GM12864 (cell line): ENCODE data around the gene AMPH.

Source experiments
- DNase-seq: peaks from one replicate; pipeline ENCODE4 v3.0.0-alpha.2; 2011; ENCODE audit warnings: low read depth
- H3K4me3 ChIP-seq: 2 replicates; pipeline ENCODE4 v1.5.1; 2011; ENCODE audit warnings: mild to moderate bottlenecking, low read depth, low read length, control low read depth
- TF ChIP-seq, protein P1 (sequence below): IDR thresholded peaks from 2 replicates; pipeline ENCODE4 v1.5.1; 2011; ENCODE audit warnings: low read depth, mild to moderate bottlenecking, moderate library complexity, low read length, control low read depth, inconsistent platforms; ENCODE audit errors: missing control alignments

AMPH gene

DNA sequence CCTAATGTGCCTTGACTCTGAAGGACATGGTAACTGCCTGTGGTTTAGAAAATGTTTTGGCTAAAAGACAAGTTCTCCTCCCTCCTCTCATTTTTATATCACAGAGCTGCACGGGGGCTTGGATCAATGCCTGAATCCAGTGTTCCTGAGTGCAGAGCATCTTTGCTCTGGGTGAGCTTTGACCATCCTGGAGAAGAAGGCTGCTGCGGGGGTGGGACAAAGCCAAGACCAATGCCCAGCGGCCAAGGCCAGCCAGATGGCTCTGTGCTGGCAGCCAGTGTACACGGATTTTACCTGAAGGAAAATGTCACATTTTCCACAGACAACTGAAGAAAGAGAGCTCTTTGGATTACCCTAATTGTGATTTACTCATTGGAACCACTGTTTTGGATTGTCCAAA lies 255.7 kb downstream of the AMPH start:
- TF ChIP-seq, protein P1, sequence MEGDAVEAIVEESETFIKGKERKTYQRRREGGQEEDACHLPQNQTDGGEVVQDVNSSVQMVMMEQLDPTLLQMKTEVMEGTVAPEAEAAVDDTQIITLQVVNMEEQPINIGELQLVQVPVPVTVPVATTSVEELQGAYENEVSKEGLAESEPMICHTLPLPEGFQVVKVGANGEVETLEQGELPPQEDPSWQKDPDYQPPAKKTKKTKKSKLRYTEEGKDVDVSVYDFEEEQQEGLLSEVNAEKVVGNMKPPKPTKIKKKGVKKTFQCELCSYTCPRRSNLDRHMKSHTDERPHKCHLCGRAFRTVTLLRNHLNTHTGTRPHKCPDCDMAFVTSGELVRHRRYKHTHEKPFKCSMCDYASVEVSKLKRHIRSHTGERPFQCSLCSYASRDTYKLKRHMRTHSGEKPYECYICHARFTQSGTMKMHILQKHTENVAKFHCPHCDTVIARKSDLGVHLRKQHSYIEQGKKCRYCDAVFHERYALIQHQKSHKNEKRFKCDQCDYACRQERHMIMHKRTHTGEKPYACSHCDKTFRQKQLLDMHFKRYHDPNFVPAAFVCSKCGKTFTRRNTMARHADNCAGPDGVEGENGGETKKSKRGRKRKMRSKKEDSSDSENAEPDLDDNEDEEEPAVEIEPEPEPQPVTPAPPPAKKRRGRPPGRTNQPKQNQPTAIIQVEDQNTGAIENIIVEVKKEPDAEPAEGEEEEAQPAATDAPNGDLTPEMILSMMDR: no peak
- no peak overlapping the region for H3K4me3 ChIP-seq
- no peak for DNase-seq

DNA sequence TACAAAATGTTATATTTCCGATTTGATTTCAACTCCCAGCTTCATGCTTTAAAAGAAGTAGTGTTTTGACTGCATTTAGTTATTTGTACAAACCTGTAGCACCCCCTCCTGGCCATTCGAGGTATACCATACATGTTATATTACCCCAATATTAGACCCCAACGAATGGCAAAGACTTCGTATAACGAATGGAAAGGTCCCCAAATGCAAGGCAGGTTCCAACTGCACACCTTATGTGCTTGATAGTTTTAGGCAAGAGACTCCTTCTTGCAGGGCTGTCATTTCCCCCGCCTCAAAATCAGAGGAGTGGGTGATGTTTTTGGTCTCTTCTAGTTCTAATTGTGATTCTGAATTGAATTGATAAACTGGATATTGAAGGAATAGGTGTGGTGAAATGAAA lies 256.7 kb downstream of the AMPH start:
- H3K4me3 ChIP-seq: no peak overlapping the region
- TF ChIP-seq, protein P1: peak; percentile 65
- no peak for DNase-seq

DNA sequence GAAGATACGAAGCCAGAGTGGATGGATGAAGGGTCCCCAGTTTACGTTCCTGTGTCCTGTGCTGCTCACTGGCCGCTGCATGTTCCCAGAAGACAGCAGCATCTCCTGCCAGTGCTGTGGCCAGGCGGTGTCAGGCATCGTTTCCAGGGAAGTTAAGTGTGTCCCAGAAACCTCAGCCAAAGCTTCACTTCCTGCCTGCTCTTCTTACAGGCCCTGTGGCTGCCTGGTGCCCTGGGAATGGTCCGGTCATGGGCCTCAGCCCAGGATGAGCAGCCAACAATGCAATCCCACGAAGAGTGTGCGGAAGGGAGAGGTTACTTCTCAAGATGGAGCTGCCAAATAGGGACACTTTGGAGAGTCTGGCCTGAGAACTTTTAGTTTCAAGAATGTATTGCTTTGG lies 258.0 kb downstream of the AMPH start:
- no peak for DNase-seq
- no peak overlapping the region for H3K4me3 ChIP-seq
- TF ChIP-seq, protein P1: no peak

DNA sequence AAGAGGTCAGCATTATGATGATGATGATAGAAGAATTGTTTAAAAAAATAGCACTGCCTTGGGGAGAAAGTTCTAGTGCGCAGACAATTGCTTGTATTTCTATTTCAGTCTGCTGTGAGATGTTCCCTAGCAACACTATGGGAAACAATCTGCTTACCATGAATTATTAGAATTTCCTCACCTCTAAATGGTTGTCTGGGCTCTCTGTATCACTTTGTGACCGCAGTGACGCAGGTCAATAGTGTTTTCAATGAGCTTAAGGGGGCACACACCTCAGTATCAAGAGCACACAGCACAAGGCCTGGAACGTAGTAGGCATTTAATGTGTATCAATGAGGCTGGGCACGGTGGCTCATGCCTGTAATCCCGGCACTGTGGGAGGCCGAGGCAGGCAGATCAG lies 258.9 kb downstream of the AMPH start:
- no peak overlapping the region for H3K4me3 ChIP-seq
- TF ChIP-seq, protein P1: no peak
- DNase-seq: no peak

DNA sequence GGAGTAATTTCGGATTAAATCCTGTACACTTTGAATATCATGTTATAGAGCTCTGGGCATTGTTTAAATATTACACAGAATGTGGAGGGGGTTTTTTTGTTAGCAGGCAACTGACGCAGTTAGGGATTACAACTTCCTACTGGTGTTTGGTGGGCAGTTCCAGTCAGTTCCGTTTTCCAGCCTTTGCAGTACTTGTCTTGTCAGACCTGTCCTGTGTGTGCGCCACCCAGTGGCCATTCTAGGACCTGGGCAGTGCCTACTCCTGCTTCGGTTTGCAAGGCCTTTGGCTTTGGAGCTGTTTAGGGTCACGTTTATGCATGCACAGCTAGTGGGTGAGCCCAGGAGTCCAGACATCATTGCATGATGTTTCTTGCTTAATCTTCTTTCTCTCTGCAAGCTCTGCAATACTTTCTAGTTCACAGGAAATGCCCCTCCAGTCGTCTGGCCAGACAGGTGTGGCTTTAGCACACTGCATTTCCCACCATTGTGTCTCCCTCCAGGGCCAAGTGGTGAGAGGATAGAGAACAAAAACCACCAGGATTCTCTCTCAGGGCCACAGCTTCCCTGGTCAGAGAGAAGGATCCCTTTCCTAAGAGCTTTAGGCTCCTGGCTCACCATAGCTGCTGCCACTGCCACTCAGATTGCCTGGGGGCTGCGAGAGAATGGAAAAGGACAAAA lies 261.2 kb downstream of the AMPH start:
- TF ChIP-seq, protein P1: peak; percentile 96
- no peak overlapping the region for H3K4me3 ChIP-seq
- peak; percentile 72 for DNase-seq

DNA sequence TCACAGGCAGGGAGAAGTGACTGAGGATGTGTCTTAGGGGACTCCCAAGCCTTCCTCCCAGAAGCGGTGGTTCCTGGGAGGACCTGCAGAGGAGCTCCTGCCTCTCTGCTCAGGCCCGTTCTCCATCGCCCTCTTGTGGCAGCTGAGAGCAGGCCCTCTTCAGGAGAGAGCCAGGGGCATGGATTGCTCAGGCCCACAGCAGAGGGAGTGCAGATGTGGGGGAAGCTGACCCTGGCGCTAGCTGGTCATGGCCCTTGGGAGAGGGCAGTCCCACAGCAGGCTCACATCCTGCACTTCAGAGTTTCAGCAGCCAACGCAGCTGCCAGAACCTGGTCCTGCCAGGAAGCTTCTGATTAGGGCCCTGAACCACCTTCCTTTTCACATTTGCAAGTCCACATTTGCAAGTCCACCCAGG lies 263.0 kb downstream of the AMPH start:
- DNase-seq: no peak
- H3K4me3 ChIP-seq: no peak overlapping the region
- TF ChIP-seq, protein P1: peak; percentile 94

DNA sequence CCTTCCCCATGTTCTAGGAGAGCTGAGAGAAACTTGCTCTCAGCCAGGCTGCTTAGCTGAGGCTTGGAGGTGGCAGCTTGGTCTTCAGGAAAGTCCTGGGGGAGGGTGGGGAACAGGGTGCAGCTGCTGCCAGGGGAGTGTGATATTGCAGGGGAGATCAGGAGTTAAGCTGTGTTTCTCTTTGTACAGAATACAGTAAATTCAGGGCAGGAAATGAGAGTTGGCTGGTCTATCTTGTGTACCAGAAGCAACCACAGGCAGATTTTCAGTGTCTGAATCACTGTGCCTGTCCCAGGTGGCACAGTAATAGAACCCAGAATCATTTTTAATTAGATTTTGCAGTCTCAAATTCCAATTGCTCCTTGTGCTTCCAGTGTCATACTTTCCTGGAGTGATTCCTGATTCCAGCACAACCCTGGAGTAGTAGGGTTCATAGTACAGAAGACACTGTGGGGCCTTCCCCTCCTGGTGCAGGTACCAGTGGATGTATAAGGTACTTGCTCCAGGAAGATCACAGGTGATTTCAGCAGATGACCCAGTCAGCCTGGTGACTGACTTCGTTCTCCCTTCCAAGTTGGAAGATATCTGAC lies 263.8 kb downstream of the AMPH start:
- no peak overlapping the region for H3K4me3 ChIP-seq
- TF ChIP-seq, protein P1: no peak
- DNase-seq: no peak
